Mesothelial cell of epicardium (in vitro differentiated cells): Measurements from ENCODE around the gene SMC1A. TPM values are rescaled to one million over a fixed set of nuclear protein-coding genes. Genes with fewer than 3 reads are reported as not detected.

Source experiments
- DNase-seq, 2 experiments: peaks; one replicate each; pipeline ENCODE4 v3.0.0; 2021; ENCODE audit warnings: low spot score in 2 of 2; ENCODE audit not compliant: unreplicated experiment in 2 of 2
- H3K27ac Mint-ChIP-seq: 2 replicates; pipeline ENCODE4 v1.8.0; 2021; ENCODE audit warnings: mixed read lengths
- H3K27me3 Mint-ChIP-seq: 2 replicates; pipeline ENCODE4 v1.8.0; 2021; ENCODE audit warnings: low read depth, mixed read lengths
- H3K36me3 Mint-ChIP-seq: 2 replicates; pipeline ENCODE4 v1.8.0; 2021; ENCODE audit warnings: mixed read lengths
- H3K4me1 Mint-ChIP-seq: 2 replicates; pipeline ENCODE4 v1.8.0; 2021; ENCODE audit warnings: mixed read lengths
- H3K4me3 Mint-ChIP-seq: 2 replicates; pipeline ENCODE4 v1.8.0; 2021; ENCODE audit warnings: mild to moderate bottlenecking, moderate library complexity, mixed read lengths
- H3K9me3 Mint-ChIP-seq: 2 replicates; pipeline ENCODE4 v1.8.0; 2021; ENCODE audit warnings: mixed read lengths
- CTCF ChIP-seq: fragments of 200-600 bp; sonication (generic); IDR thresholded peaks from one replicate; pipeline ENCODE4 v1.5.0; 2021; ENCODE audit warnings: antibody characterized with exemption; ENCODE audit not compliant: unreplicated experiment
- total RNA-seq: library from RNA; stranded (reverse); gene quantifications from 3 replicates; pipeline ENCODE4 v1.2.1, GENCODE V29; 2021

Gene SMC1A
- total RNA-seq, 1 donor from 2014 or later, result 65.1 TPM

DNA sequence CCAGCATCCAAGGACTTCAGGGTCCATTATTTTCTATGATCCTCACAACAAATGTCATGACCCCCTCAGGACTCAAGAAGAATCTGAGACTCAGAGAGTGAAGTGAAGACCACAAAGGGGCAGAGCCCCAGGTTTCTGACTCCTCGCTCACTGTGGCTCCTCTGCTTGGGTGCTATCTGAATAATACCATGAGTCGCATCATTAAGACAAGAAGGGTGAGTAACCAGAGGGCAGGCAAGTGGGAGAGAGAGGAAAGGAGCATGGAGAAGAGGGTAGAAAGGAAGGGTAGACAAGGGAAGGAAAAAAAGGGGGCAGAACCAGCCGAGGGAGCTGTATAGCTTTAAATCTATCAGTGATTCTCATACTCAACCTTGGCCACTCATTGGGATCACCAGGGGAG lies 27.2 kb upstream of the SMC1A start:
- H3K27ac Mint-ChIP-seq, result no peak overlapping the region
- H3K4me3 Mint-ChIP-seq, result no peak overlapping the region
- H3K36me3 Mint-ChIP-seq, result no peaks in the 10 kb centered on the region
- no peaks in the 10 kb centered on the region for H3K4me1 Mint-ChIP-seq
- no peaks in the 10 kb centered on the region for H3K27me3 Mint-ChIP-seq
- no peak for DNase-seq
- no peak for TF ChIP-seq CTCF
- peaks cover 13% of the 10 kb centered on the region for H3K9me3 Mint-ChIP-seq

DNA sequence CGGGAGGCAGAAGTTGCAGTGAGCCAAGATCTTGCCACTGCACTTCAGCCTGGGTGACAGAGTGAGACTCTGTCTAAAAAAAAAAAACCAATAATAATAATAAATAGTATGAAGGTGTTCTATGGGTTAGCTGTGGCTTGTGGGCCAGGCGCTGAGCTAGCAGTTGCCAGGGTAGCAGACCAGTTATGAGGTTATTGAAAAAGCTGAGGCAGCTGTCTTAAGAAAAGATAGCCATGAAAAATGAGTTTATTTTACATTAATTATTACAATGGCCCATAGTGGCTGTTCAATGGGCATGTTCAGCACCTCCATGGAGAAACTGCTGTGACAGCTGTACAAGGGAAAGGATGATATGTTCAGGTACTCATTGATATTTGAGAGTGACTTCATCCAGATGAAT lies 25.0 kb upstream of the SMC1A start:
- Mint-ChIP-seq H3K27ac (no peak overlapping the region), H3K36me3 (no peaks in the 10 kb centered on the region), H3K9me3 (peaks cover 13% of the 10 kb centered on the region), H3K4me3 (no peak overlapping the region), H3K27me3 (no peaks in the 10 kb centered on the region), H3K4me1 (no peaks in the 10 kb centered on the region)
- no peak for TF ChIP-seq CTCF
- no peak for DNase-seq

- H3K4me1 Mint-ChIP-seq, result peaks cover 6% of the 10 kb centered on the region
- peaks cover 13% of the 10 kb centered on the region for H3K9me3 Mint-ChIP-seq
- no peak overlapping the region for H3K4me3 Mint-ChIP-seq
- TF ChIP-seq CTCF, result no peak
- H3K36me3 Mint-ChIP-seq, result no peaks in the 10 kb centered on the region
- no peak for DNase-seq
- H3K27ac Mint-ChIP-seq, result no peak overlapping the region
- H3K27me3 Mint-ChIP-seq, result no peaks in the 10 kb centered on the region
Measured at GRCh38 chrX:53445977-53446376, 23.5 kb upstream of the SMC1A start.

GRCh38 chrX:53442322-53442631 lies 19.8 kb upstream of the SMC1A start:
- Mint-ChIP-seq H3K27me3 (peaks cover 7% of the 10 kb centered on the region), H3K4me3 (peak overlapping the region; percentile 68), H3K9me3 (peaks cover 4% of the 10 kb centered on the region), H3K4me1 (peaks cover 9% of the 10 kb centered on the region), H3K27ac (no peak overlapping the region), H3K36me3 (no peaks in the 10 kb centered on the region)
- no peak for TF ChIP-seq CTCF
- no peak for DNase-seq

GRCh38 chrX:53441531-53442321 lies 19.3 kb upstream of the SMC1A start:
- no peak for TF ChIP-seq CTCF
- Mint-ChIP-seq H3K27ac (no peak overlapping the region), H3K4me3 (peak overlapping the region; percentile 68), H3K36me3 (no peaks in the 10 kb centered on the region), H3K4me1 (peaks cover 9% of the 10 kb centered on the region), H3K9me3 (peaks cover 4% of the 10 kb centered on the region), H3K27me3 (peaks cover 7% of the 10 kb centered on the region)
- peak; percentile 47 to 73 for DNase-seq
